Activated CD8-positive, alpha-beta memory T cell treated with anti-CD3 and anti-CD28 coated beads for 48 hours (primary cell): ENCODE results near the gene WDR87.
"Not testable (repeated sequence)": the region's sequence is repeated elsewhere in the genome, so short reads cannot be mapped to it uniquely, and the experiment has no call there.

Source experiments
- DNase-seq, 3 experiments: peaks; one replicate each; pipeline ENCODE4 v3.0.0-alpha.2; 2020; ENCODE audit warnings: low read depth in 2 of 3, low spot score in 2 of 3

The WDR87 gene

DNA sequence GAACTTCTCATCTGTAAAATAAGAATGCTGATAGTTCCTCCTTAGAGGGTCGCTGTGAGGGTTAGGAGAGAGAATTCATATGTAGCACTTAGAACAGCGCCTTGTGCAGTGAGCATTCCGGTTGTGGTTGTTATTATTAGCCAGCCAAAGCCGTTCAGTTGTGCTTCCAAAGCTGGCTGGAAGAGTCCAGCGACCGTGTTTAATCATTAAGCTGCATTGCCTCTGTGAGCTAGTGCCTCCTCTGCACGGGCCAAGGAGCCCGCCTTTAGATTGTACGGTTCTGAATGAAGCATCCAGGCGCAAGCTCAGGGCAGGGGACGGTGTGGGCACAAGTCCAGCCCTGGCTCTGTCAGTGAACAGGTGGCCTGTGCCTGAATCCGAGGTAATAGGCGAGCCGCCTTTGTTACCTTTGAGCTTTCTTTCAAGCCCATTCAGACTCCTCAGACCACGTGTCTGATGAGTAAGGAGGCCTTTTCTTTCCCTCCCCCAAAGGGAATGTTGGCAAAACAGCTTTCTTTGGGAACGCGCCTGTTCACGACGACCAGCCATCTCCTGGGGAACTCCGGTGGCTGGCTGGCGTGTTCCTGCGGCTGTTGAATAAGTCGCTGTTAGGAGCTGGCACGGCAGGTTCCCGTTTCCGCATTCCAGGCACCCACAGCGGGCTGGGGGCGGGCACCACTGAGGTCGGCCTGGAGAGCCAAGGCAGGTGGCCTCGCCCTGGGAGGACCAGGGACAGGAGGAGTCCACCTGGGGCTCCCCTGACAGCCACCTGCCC, 25.7 kb upstream of the WDR87 start:
- no peak for DNase-seq

DNA sequence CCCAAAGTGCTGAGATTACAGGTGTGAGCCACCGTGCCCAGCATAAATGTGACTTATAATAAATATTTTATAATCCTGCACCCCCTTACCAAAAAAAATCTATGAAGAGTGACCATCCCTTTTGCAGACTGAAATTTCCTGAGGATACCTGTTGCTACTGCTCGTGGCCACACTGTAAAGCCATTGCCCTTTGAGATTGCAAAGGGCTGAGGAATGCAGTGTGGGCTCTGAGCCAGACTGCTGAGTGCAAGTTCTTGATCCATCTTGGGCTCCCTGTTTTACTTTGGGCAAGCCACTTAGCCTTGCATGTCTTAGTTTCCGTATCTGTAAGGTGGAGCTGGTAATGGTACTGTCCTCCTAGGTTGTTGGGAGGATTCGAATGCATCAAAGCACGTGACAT, 24.0 kb upstream of the WDR87 start:
- no peak for DNase-seq

DNA sequence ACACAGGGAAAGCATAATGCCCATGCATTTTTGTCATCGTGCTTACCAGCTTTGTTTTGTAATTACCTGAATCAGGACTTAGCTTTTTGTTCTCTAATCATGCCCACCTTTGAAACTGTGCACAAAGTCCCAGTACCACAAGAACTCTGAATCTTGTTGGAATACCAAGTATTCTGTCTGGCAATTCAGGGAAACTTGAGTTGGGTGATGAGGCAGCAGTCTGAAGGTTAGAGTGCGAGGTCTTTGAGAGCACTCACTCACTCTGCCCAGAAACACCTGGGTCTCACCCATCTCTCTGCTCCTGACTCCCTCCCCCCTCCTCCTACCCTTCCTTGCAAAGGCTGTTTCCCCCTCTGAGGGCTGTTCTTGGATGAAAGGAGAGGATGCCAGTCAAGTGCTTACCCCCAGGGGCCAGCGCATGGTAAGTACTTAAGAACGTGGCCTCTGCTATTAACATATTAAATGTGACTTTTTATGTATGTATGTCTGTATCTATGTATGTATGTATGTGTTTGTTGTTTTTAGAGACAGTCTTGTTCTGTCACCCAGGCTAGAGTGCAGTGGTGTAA, 23.0 kb upstream of the WDR87 start:
- no peak for DNase-seq

DNA sequence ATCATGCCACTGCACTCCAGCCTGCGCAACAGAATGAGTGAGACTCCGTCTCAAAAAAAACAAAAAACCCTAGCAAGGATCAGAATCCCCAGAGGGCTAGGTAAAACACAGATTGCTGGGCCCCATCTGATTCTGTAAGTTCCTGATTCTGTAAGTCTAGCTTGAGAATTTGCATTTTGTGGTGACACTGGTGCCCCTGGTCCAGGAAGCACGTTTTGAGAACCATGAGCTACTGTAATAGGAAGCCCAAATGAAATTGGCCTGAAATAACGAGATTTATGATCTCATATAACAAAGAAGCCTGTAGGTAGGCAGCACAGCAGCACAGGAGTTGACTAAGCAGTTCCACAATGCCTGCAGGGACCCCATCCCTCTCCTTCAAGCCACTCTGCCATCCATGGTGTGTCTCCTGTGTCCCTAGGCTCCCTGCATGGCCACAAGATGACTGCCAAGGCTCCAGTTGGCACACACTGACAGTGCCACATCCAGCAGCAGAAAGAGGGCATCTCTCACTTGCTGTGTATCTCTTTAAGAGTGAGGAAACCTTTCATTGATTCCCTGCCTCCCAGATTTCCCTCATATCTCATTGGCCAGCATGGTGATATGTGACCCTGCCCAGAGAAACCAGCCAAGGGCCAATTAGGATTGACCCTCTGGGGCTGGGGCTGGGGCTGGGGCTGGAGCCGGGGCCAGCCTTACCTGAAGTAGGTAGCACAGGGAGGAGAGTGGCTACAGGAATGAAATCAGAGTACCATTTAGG, 22.3 kb upstream of the WDR87 start:
- DNase-seq, result no peak

DNA sequence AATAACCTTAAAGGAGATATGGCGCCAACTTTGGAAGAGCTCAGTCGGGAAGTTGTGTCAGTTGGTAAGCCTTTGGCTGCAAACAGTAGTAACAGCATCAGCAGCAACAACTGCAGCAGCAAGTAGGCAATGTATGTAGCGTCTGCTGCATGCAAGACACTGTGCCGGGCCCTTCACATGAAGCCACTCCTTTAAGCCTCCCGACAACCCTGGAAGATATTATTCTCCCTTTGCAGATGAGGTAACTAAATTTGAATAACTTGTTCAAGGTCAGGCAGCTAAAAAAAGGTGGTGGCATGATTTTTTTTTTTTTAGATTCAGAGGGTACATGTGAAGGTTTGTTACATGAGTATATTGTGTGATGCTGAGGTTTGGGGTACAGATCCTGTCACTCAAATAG, 20.3 kb upstream of the WDR87 start:
- no peak for DNase-seq

DNA sequence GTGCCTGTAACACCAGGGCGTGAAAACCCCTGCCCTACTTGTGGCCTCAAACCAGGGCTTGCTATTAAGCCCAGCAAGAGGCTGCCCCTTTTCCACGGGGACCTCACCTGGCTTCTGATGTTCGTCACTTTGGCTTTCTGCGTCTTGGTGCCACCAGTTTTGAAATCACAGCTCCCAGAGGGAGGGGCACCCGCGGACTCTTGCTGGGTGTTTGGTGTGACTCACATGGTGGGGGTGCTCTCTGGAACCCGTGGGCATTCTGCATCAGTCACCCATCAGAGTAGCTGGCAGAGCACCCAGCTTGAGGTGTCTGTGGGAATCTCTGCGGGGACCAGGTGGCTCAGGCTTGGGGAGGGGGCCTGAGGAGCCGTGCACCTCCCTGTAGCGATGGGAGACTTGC, 19.9 kb upstream of the WDR87 start:
- no peak for DNase-seq

DNA sequence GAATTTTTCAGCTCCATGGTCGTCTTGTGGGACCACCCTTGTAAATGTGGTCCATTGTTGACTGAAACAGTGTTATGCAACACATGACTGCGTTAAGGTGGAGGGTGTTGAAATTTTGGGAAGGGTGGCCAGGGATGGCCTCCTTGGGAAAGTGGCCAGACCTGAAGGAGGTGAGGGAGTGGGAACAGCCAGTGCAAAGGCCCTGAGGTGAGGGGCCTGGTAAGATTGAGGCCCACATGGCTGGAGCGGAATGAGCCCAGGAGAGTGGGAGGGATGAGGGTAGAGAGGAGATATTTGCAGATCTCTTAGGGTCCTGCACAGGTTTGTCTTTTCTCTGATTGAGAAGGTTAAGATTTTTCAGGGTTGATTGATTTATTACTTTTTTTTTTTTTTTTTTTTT, 18.8 kb upstream of the WDR87 start:
- DNase-seq, result no peak

DNA sequence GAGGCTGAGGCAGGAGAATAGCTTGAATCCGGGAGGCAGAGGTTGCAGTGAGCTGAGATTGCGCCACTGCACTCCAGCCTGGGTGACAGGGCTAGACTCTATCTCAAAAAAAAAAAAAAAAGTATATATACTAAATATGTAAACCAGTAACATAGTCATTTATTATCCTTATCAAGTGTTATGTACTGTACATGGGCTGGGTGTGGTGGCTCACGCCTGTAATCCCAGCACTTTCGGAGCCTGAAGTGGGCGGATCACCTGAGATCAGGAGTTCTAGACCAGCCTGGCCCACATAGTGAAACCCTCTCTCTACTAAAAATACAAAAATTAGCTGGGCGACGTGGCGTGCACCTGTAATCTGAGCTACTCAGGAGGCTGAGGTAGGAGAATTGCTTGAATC, 18.2 kb upstream of the WDR87 start:
- not testable (repeated sequence) for DNase-seq

DNA sequence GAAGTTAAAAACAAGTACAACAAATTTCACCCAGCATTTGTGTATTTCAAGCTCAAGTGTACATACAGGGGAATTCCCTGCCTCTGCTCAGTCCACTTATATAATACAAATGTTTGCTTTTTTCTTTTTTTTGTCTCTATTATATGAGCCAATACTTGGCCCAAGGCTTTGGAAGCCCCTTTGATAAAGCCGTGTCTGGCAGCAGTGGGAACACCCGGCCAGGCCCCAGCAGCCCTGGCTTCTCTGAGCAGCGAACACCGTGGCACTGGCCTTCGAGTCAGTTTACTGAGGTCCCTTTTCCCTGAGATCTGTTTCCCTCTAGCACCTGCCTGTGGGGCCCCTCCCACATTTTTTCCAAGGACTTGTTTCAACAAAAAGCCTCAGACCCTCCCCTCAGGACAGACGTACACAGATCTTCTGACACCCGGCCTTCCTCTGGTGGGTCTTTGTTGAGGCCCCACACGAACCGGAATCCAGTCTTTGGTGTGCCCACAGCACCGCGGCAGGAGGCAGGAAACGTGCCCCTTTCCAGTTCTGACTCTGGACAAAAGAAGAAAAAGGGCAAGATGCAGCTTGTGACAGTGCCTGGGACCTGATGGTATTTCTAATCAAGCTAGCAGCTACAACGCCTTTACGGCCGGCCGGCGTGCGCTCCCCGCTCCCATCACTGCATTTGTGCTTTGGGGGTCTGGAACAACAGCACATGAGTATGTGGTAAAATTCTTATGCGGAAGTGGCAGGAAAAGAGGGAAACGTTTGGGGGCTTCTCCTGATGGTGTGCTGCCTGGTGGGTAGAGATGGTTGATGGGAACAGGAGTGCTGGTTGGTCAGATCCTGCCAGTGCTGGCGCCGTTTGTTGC, 14.4 kb upstream of the WDR87 start:
- no peak for DNase-seq

DNA sequence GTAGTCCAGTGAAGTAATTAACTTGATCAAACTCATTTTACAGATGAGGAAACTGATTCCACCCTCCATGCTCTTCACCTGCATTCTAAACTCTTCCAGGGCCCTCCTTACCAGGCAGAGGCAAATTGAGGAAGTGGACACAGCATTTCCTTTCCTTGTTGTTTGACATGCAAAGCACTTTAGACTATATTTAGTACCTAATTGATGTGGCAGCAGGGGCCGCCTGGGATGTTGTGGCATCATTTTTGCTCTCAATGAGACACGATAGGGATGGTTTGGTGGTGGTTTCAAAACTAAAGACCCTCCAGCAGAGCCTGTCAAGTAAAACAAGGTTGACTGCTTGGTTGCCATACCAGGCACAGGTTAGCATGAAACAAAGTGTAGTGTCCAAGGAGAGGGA, 8.5 kb upstream of the WDR87 start:
- no peak for DNase-seq

DNA sequence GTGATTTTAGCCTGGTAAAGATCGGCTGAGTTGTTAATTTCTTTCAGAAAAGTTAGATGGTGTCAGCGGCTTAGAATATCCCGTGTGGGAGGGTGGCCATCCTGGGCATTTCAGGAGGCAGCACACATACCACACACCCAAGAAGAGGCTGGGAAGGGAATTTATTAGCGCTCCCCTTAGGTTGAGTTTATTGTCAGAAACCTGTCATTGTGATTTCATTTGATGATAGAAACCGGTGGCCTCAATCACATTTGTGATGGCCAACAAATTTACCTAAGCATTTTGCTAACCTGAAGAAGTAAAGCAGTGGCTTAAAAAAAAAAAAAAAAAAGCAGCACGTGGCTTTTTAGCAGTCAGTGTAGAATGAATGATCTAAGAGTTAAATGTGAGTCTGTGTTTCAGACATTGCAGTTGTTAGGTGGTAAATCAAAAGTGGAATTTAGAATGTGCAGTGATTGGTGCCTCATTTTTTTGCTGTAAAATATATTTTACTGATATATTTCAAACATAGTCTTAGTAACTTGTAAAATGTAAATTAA, 3.3 kb upstream of the WDR87 start:
- DNase-seq, result no peak

DNA sequence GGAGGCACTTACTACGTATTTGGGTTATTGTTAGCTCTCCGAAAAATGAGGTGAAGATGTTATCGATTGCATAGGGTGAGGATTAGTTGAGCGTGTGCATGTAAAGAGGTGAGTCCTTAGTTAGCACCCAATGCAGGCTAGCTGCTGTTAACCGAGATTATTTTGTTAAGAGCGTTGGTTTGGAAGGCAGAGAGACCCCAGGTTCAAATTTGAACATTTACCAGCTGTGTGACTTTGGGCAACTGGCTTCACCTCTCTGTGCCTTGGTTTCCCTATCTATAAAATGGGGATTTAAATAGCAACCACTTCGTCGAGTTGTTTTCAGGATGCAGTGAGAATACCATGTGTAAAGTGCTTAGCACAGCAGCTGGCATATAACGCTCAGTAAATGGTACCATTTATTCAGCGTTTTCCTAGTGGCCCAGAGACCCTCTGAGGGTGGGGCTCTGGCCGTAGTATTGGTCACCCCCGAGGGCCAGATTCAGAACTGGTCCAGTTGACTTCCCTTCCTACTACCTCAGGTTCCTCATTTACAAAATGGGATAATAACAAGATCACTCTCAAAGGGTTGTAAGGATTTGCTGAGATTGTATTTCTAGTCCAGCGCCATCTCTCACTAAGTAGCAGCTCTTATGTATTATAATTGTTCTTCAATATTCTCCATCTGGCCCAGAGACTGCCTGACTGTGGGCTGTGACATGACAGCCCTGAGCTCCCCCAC, 1.5 kb upstream of the WDR87 start:
- no peak for DNase-seq

DNA sequence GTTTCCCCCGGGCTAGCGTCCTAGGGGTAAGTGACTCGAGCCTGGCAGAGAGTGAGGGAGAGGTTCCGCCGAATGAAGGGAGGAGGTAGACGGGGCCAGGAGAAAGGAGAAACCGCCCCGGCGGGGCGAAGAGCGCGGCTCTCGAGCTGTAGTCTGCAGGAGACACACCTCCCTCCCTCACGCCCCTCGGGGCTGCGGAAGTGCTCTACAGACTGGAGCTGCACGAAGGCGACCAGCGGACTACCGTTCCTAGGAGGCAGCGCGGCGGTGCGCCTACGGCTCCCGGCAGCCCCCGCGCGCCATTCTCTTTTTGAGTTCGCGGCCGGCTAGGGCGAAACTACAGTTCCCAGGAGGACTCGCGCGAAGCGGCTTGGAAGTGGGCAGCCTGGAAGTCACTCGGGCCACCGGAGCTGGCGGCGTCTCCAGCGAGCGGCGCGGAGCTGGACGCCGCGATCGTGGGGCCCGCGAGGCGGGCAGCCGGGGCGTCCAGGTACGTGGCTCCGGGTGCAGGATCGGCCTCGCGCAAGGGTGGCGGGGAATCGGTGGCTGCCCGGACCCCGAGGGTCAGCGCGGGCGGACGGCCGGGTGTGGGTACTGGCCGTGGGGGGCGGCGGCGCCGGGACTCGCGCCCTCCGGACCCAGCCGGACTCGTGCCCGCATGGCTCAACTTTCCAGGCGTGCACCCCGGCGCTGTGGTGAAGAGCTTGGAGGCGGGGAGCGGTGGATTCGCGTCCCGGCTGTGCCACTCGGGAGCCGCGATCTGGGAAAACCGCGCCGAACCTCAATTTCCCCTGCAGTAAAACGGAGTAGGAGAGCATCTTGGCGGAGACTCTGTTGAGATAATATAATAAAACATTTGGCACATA, 708 bp upstream of the WDR87 start, which contains the start of gene SIPA1L3:
TSS of gene SIPA1L3 (plus strand) at position 340 of the 866 bp plus-strand sequence. CDS start 174,358 bp downstream, outside the sequence.
- DNase-seq, result peak; percentile 80 to 84 (median 81)

DNA sequence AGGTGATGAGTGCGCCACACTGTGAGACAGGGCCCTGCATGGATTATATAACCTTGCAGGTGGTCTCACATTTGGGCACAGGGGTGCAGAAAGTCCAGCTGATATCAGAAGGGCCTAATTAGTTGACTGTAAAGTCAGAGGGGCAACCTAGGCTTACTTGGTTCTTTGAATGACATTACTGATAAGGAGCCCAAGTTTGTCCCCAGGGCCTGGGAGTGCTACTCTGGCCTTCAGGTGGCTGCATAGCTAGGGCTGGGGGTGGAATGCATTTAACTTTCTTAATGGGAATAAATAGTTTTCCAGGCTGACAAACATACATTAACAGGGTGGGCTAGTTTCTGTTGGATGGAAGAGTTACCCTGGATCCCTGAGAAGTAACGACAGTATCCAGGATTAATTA, 3.3 kb downstream of the WDR87 start:
- DNase-seq, result no peak

DNA sequence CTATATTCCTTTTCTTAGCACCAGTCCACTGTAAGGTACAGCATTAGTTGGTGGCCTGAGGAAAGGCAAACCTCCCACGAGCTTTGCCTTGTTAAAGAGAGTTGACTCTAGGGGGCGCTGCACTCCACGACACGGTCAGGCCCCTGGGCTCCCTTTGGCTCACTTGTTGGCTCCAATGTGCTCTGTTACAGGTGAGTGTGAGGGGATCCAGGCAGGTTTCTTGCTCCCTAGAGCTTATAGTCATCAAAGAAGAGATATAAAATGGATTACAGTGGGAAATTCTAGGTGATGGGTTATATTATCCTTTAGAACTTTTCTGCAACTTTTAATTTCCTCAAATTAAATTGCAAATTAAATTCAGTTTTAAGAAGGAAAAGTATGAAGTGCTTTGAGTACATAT, 3.7 kb downstream of the WDR87 start:
- DNase-seq, result peak; percentile 35 to 71 (median 63)

DNA sequence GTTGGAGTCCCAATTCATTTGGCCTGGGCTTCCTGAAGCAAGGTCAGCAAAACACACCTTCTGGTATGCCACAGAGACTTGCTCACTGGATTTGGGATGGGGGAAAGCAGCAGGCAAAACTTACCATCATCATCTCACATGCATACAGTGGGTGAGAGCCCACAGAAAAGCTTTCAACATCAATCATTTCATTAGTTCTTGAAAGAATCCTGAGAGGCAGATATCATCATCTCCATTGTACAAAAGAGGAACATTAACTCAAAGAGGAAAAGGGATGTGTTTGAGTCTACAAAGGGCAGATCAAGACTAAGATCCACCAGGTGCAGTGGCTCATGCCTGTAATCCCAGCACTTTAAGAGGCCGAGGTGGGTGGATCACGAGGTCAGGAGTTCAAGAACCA, 6.4 kb downstream of the WDR87 start:
- no peak for DNase-seq

DNA sequence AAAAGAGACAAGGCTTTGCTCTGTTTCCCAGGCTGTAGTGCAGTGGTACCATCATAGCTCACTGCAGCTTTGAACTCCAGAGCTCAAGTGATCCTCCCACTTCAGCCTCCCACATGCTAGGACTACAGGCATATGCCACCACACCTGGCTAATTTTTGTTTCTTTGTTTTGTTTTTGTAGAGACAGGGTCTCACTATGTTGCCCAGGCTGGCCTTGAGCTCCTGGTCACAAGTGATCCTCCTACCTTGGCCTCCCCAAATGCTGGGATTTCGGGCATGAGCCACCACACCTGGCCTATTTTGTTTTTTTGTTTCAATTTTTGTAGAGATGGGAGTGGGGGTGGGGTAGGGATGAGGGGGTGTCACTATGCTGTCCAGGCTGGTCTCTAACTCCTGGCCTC, 6.9 kb downstream of the WDR87 start:
- DNase-seq, result no peak

DNA sequence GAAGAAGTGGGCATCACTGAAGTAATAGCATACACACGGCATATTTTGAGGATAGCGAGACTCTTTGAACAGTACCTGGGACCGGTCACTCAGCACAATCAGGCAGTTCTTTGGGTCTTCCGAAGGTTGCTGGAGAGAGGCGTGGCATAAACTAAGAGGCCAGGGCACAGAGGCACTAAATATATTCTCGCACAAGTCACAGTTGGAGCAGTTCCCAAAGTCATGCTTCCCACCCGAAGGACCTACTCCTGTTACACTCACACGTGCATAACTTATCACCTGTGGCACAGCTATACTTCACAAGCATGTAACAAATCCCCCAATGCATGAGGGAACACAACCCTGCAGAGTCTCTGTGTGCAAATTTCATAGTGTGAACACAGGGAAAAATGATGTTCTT, 10.2 kb downstream of the WDR87 start:
- DNase-seq, result no peak

DNA sequence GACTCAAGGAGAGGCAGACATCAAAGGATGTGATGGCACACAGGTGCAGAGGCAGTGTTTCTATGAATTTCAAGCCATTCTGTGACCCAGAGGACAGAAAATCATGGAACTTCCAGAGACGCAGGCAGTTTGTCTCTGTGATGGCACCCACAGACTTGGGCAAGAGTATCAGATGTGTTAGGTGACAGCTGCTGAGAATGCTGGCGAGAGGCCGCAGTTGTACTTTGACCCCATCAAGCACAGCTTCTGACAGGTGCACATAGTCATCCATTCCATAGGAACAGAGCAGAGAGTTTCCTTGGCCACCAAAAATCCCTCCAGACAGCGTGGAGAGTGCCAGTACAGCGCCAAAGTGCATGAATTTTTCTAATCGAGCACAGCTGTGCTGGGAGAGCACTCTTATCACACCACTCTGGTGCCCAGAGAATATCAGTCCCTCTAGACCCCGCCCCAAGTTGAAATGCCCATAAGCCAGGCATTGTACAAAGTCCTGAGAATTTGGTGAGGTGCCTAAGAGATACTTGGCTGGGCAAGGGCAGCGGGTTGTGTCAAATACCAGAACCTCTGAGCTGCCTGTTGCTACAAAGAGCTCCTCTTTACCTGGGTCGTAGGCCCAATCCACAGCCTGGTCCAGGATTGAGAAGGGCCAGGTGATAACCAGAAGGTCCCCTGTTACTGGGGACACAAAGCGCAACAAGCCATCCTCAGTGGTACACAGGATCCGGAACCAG, 12.4 kb downstream of the WDR87 start:
- DNase-seq, result no peak
